Progenitor cell of endocrine pancreas (in vitro differentiated cells): Measurements from ENCODE around the gene RAB31. TPM values are rescaled to one million over a fixed set of nuclear protein-coding genes. Genes with fewer than 3 reads are reported as not detected.
"Not testable (repeated sequence)": the region's sequence is repeated elsewhere in the genome, so short reads cannot be mapped to it uniquely, and the experiment has no call there.

Experiments
- DNase-seq: peaks from one replicate; pipeline ENCODE4 v3.0.0; 2021; ENCODE audit warnings: low spot score; ENCODE audit not compliant: unreplicated experiment
- H3K27ac Mint-ChIP-seq: 2 replicates; pipeline ENCODE4 v1.8.0; 2021; ENCODE audit warnings: mild to moderate bottlenecking, moderate library complexity, mixed read lengths
- H3K27me3 Mint-ChIP-seq: 2 replicates; pipeline ENCODE4 v1.8.0; 2021; ENCODE audit warnings: mixed read lengths
- H3K36me3 Mint-ChIP-seq: 2 replicates; pipeline ENCODE4 v1.8.0; 2022; ENCODE audit warnings: mixed read lengths; ENCODE audit not compliant: insufficient read depth
- H3K4me1 Mint-ChIP-seq: 2 replicates; pipeline ENCODE4 v1.8.0; 2021; ENCODE audit warnings: low read depth, mixed read lengths
- H3K4me3 Mint-ChIP-seq: 2 replicates; pipeline ENCODE4 v1.8.0; 2021; ENCODE audit warnings: low read depth, mild to moderate bottlenecking, moderate library complexity, mixed read lengths
- H3K9me3 Mint-ChIP-seq: 2 replicates; pipeline ENCODE4 v1.8.0; 2021; ENCODE audit warnings: low read depth, mixed read lengths
- total RNA-seq: library from RNA; stranded (reverse); gene quantifications from 2 replicates; pipeline ENCODE4 v1.2.1, GENCODE V29; 2021
- TF ChIP-seq, protein P1 (sequence below): fragments of 200-600 bp; sonication (generic); IDR thresholded peaks from one replicate; pipeline ENCODE4 v1.5.0; 2021; ENCODE audit warnings: antibody characterized with exemption, mild to moderate bottlenecking; ENCODE audit not compliant: unreplicated experiment

RAB31 gene
- total RNA-seq, 1 donor from 2014 or later = 2.9 TPM

- H3K4me1 Mint-ChIP-seq = no peaks in the 10 kb centered on the region
- no peak overlapping the region for H3K27ac Mint-ChIP-seq
- H3K9me3 Mint-ChIP-seq = peaks cover 7% of the 10 kb centered on the region
- peaks cover 1% of the 10 kb centered on the region for H3K36me3 Mint-ChIP-seq
- no peak overlapping the region for H3K4me3 Mint-ChIP-seq
- DNase-seq = no peak
- peaks cover 3% of the 10 kb centered on the region for H3K27me3 Mint-ChIP-seq
- TF ChIP-seq, protein P1, sequence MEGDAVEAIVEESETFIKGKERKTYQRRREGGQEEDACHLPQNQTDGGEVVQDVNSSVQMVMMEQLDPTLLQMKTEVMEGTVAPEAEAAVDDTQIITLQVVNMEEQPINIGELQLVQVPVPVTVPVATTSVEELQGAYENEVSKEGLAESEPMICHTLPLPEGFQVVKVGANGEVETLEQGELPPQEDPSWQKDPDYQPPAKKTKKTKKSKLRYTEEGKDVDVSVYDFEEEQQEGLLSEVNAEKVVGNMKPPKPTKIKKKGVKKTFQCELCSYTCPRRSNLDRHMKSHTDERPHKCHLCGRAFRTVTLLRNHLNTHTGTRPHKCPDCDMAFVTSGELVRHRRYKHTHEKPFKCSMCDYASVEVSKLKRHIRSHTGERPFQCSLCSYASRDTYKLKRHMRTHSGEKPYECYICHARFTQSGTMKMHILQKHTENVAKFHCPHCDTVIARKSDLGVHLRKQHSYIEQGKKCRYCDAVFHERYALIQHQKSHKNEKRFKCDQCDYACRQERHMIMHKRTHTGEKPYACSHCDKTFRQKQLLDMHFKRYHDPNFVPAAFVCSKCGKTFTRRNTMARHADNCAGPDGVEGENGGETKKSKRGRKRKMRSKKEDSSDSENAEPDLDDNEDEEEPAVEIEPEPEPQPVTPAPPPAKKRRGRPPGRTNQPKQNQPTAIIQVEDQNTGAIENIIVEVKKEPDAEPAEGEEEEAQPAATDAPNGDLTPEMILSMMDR = no peak
Observed at GRCh38 chr18:9852266-9853081, 144.4 kb downstream of the RAB31 start.

GRCh38 chr18:9854801-9855676, 146.9 kb downstream of the RAB31 start:
- peaks cover 7% of the 10 kb centered on the region for H3K9me3 Mint-ChIP-seq
- TF ChIP-seq, protein P1 = no peak
- no peaks in the 10 kb centered on the region for H3K4me1 Mint-ChIP-seq
- peaks cover 1% of the 10 kb centered on the region for H3K36me3 Mint-ChIP-seq
- no peak for DNase-seq
- H3K4me3 Mint-ChIP-seq = no peak overlapping the region
- no peak overlapping the region for H3K27ac Mint-ChIP-seq
- H3K27me3 Mint-ChIP-seq = no peaks in the 10 kb centered on the region

- TF ChIP-seq, protein P1 = no peak
- no peaks in the 10 kb centered on the region for H3K27me3 Mint-ChIP-seq
- peaks cover 7% of the 10 kb centered on the region for H3K9me3 Mint-ChIP-seq
- no peak overlapping the region for H3K4me3 Mint-ChIP-seq
- no peaks in the 10 kb centered on the region for H3K4me1 Mint-ChIP-seq
- H3K36me3 Mint-ChIP-seq = peaks cover 1% of the 10 kb centered on the region
- no peak overlapping the region for H3K27ac Mint-ChIP-seq
- no peak for DNase-seq
Observed at GRCh38 chr18:9855681-9856080, 147.6 kb downstream of the RAB31 start.

DNA sequence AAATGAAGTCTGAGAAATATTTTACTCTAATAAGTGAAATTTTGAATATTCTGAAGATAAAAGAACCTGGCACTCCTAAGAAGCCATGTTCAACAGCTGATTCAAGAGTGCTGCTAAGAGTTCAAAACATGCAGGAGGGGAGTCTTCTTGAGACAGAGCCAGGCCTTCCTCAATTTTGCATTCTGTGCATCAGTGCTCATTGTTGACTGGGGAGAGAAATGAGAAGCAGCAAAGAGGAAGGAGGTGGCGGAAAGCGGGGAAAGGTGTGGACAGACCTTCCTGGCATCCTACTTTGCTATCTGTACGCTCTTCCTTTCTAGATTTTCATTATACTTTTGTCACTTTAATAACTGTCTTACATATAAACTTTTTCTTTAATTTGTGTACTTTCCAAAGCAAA, 148.0 kb downstream of the RAB31 start:
- no peak for DNase-seq
- no peaks in the 10 kb centered on the region for H3K27me3 Mint-ChIP-seq
- peaks cover 1% of the 10 kb centered on the region for H3K36me3 Mint-ChIP-seq
- H3K9me3 Mint-ChIP-seq = peaks cover 7% of the 10 kb centered on the region
- H3K27ac Mint-ChIP-seq = no peak overlapping the region
- no peak overlapping the region for H3K4me3 Mint-ChIP-seq
- TF ChIP-seq, protein P1 = no peak
- no peaks in the 10 kb centered on the region for H3K4me1 Mint-ChIP-seq

- not testable (repeated sequence) for H3K36me3 Mint-ChIP-seq, DNase-seq, H3K4me1 Mint-ChIP-seq, H3K9me3 Mint-ChIP-seq, H3K27ac Mint-ChIP-seq, H3K4me3 Mint-ChIP-seq, H3K27me3 Mint-ChIP-seq
Observed at GRCh38 chr18:9857479-9857998, 149.4 kb downstream of the RAB31 start.
